Stimulated activated CD4-positive, alpha-beta T cell treated with anti-CD3 and anti-CD28 coated beads, TNF-alpha, amount 100 ng/mL, for 1 hour (primary cell): ENCODE results near the gene FLII.

Source experiments
- DNase-seq, 3 donors: peaks; one replicate each; pipeline ENCODE4 v3.0.0-alpha.2; 2020; ENCODE audit warnings: low read depth in 3 of 3, low spot score in 1 of 3

FLII gene

DNA sequence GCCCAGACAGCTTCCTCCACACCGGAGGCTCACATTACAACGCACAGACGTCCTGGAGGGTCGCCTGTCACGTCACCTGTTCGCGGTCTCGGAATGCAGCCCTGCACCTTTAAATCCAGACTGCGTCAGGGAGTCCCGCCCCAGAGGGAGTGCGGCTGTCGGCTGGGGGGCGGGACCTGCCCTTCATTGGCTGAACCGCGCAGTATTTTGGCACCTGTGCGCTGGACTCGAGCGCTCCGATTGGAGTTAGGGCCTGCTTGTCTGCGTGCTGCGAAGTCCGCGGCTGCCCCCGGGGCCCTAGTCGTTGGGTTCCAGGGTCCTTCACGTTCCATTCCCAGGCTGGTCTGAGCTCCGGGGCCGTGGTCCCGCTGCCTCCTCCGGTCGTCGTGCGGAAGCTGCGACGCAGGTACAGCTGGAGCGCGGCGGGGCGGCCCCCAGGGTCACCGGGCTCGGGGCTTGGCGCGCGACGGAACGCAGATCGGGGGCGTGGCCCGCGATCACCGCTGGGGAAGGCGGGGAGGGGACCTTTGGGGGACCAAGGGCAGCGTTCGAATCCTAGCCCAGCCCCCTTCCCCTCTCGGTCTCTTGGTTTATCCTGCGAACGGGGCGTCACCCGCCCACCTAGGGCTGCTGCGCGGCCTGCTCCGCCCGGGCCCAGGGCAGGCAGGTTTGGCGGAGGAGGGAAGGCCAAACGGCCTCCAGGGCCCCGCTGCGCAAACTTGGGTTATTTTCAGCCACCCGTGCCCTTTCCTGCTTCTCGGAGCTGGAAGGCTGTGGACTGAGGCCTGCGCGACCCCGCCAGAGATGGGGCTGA, 2.0 kb upstream of the FLII start, which contains the start of gene MIEF2:
Gene MIEF2 (plus strand): TSS at position 331 of the 814 bp plus-strand sequence. CDS start 2,059 bp downstream, outside the sequence.
- peak; percentile 76 to 81 (median 76) for DNase-seq

DNA sequence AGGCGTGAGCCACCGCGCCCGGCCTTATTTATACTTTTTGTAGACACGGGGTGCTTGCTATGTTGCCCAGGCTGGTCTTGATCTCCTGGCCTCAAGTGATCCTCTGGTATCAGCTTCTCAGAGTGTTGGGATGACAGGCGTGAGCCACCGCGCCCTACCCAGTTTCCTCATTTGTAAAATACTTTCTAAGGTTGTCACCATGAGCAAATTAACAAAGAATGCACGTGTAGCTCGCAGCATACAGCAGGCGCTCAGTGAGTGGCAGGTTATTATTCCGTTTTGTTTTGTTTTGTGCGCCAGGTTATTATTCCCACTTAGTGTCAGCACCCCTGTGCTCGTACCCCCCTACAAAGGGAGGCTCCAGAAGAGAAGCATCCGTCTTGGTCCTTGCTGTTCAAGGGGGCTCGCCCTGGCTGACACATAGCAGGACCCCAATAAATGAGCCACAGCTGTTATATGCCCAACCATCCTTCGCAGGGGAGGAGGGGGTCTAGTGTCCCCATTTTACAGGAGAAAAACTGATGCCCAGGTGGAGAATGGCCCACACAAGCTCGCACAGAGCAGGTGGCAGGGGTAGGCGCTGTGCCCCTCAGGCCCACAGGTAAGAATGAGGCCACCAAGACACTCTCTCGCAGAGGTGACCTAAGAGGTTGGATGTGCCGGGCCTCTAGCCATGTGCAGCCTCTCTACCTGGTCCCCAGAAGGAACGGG, 1.2 kb upstream of the FLII start:
- no peak for DNase-seq

DNA sequence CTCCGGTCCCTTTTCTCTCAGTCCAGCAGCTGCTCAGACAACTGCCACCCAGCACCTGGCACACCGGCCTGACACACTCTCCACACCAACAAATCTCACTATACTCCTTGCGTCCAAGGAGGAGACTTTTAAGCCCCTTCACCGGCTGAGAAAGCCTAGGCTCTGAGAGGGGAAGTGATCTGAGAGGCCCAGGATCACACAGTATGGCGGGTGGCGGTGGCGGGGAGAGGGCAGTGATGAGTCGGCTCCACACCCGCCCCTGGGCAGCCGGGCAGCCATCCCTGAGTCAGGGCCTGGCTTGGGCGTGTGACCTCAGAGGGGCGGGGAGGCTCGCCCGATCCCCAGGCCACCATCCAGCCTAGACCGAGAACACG, 569 bp downstream of the FLII start:
- DNase-seq, result peak in 1 of 3 donors; percentile 22

DNA sequence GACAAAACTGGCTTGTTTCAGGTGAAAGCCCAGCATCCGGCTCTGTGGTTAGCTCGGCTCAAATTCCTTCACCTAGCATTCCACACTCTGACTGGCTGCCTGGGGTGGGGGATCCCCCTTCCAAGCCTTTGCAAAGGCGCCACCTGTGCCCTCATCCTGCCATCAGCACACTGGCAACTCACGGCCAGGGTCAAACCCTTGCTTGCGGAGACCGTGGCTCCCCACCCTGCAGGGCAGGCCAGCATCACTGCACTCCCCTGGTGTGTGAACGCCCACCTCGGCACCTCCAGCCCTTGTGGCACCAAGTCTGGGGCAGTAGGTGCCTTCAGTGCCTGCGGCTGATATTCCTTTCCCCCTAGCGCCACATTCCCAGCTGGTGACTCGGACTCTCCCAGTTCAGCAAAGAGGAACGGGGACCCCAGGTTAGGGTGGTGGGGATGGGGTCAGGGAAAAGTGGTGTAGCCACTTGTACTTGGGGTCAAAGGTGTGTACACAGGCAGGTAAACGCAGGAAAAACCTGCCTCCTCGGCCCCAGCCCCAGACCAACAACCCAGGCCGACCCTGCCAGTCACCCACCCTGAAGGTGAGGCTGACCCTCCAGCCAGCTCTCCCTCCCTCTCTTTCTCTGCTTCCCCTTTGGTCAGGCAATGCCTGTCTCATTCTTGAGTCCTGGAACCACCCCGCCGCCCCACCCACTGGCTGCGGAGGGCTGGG, 1.1 kb downstream of the FLII start:
- DNase-seq, result no peak

DNA sequence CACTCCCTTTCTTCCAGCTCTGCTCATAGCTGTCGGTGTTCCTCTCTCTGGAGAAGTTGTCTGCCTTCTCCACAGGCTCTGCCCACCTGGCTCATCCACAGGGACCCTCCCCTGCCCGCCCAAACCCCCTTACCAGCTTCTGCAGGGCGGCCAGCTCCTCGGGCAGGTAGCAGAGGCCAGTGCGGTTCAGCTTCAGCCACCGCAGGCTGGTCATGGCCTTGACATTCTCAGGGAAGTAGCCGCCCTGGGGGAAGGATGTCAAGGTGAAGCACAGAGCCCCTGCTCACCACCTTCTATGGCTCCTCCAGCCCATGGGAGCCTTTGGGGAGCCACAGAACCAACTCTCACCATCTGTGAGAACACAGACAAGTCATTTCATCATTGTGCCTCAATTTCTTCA, 1.8 kb downstream of the FLII start:
- no peak for DNase-seq

DNA sequence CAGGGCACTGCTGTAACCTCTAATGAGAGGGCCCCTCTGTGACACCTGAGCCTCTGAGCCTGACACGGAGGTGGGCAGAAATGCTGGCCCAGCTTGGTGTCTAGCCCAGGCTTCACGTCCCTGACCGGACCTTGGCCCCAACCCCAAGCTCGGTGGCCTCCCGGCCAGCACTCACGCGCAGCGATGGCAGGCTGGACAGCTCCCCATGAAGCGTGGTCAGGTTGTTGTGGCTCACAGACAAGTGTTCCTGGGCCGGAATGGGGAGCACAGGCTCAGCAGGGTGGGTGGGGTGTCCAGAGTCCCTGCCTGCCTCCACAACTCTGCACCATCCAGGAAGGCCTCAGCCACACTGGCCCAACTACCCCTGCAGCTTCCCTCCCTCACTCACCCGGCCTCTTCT, 2.2 kb downstream of the FLII start:
- DNase-seq, result no peak

DNA sequence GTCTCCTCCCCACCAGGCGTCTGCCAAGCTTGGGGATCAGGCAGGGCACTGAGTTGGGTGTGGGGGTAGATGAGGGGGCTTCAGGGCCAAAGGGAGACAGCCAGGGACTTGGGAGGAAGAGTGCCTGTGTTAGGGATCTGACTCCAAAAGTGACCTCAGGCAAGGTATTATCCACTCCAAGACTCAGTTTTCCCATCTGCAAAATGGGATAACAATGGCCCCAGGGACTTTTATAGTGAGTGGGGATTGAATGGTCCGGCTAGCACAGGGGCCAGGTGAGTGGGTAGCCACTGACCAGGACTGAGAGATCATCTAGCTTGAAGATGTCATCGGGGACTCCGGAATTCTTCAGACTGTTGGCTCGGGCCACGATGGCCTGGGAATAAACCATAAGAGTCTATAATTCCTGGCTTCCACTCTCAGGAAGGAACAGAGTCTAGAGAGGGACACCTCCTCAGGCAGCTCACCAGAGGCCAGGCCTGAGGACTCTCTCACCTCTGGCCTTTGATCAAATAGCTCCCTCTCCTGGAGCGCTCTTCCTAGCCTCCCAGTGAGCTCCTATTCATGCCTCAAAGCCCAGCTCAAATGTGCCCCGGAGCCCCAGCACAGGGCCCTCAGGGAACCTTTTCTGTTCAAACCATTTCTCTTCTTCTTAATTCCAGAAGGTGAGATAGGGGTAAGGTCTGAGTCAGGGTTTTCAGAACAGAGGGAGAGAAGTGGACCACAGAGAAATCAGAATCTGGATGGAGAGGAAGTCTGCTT, 3.5 kb downstream of the FLII start:
- DNase-seq, result no peak

DNA sequence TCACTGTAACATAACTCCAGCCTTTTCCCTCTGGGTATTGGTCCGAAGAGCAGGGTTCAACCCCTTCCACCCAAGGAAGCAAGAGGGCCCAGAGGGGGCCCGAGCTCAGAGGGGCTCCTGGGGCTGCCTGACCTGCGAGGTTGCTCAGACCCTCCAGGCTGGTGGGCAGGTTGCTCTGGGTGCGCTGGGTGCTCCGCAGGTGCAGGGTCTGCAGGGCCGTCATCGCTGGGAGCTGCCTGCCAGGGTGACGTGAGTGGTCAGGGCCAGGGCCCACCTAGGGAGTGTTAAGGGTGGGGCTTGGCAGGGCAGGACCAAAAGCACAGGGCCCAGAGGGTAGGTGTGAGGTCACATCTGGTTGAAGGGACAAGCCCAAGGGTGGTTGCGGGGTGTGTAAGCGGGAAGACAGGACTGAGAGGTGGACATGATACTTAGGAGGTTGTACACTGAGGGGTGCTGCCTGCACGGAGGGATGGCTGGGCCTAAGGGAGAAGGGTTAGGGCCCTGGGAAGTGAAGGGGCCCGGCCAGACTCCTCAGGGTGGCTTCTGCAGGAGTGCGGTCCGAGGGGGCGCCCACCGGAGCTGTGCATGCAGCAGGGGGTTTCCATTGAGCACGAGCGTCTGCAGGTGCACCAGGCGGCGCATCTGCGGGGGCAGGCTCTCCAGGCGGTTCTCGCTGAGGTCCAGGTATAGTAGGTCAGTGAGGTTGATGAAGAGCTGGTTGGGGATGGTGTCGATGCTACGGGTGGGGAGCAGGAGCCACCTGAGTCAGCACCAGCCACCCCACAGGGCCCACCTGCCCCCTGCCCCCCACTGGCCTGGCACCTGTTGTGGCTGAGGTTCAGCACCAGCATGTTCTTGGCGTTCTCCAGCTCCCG, 4.4 kb downstream of the FLII start:
- DNase-seq, result no peak

DNA sequence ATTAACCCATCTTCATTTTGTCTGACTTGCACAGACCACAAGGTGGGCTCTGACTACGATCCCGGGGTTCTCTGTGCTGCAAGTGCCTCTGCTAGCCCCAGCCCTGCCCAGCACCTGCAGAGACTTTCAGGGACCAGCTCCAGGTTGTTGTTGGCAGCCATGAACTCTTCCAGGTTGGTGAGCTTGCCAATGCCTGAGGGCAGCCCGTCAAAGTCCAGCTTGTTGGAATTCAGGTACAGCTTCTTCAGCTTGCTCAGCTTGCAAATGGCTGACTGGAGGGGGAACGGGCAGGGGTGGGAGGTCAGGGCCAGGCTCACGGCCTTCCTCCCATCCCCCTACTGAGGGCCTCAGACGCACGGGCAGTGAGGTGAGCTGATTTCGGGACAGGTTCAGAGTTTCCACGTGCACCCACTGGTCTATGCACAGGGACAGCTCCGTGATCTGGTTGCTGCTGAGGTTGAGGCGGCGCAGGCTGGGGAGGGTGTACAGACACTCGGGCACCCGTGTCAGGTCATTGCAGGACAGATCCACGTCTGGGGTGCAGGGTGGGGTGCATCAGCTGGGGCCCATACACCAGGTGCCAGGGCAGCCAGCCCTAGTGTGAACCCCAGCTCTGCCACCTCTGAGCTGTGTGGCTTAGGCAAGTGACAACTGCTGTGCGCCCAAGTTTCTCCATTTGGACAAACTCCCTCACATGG, 5.2 kb downstream of the FLII start:
- no peak for DNase-seq

DNA sequence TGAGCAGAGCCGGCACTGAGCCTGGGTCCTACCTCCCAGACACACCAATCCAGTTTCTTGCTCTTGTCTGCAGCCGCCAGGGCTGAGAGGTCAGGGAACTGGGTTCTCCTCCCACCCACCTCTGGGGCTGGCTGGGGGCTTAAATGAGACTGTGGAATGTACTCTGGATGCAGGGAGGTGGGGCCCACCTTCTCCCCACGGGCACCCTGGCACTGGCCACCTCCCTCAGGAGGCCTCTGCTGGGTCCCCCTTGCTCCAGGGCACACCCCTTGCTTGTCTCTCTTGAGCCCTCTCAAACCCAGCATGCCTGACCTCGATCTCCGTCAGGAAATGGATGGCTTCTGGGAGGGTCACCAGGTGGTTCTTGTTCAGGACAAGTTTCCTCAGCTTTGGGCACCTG, 6.4 kb downstream of the FLII start:
- no peak for DNase-seq

DNA sequence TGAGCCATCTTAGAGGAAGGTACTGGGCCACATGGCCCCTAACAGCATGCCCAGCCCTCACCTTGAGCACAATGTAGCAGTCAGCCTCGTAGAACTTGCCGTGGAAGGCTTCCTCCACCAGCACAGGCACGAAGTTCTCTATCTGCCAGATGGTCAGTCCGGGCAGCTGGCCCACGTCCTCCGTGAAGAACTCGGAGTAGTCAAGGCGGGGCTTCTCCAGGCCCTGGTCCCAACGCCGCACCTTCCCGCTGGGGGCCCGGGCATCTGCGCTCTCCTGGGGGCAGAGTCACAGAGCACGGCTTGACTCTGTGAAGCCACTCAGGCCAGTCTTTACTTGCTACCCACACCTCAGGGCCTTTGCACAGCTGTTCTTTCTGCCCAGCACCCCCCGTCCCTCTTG, 7.3 kb downstream of the FLII start:
- no peak for DNase-seq

DNA sequence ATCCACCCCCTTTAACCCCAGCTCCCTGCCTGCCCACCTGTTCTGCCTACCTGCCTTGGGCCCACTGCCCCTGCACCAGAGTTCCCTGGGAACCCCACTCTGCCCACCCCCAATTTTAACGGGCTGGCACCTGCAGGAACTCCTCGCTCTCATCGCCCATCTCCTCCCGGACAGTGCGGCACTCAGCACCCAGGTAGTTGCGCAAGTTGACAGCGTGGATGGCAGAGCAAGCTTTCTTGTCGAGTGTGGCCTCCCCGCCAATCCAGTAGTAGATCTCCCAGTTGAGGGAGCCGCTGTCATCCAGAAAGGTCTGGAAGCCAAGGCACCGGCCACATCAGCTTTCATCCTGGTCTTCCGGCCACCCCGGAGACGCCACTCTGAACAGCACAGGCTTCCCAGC, 7.8 kb downstream of the FLII start:
- DNase-seq, result no peak

DNA sequence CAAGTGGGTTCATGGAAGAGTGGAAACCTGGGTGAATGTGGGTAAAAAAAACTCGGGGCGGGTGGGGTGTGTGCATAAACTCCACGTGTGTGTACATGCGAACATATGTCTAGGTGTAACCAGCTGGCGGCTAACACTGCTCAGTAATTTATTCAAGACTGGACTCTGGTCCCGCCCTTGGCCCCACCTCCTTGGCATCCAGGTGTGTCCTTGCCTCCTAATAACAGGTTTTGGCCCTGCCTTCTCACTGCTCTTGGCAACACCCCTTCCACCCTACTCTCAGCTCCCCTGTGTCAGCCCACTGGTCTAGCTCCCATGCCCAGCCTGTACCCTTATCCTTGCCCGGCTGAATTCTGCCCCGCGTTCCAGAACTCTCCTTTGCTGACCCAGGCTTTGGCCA, 8.3 kb downstream of the FLII start:
- no peak for DNase-seq

DNA sequence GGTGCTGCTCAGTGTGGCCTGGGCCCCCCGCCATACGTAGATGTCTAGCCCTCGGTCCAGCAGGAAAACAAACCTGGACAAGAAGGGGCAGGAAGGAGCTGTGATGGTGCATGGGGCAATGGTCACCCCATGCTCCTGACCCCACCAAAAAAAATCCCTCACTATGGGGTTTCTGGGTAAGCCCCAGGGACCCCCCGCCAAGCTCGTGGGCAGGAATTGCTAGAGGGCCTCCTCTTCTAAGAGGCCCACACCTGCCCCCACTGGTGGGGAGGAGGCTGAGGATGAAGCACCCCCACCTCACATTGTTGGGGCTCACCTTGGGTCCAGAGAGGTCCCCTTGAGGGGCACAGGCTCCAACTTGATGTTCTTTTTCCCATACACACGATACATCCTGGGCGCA, 9.7 kb downstream of the FLII start:
- no peak for DNase-seq

DNA sequence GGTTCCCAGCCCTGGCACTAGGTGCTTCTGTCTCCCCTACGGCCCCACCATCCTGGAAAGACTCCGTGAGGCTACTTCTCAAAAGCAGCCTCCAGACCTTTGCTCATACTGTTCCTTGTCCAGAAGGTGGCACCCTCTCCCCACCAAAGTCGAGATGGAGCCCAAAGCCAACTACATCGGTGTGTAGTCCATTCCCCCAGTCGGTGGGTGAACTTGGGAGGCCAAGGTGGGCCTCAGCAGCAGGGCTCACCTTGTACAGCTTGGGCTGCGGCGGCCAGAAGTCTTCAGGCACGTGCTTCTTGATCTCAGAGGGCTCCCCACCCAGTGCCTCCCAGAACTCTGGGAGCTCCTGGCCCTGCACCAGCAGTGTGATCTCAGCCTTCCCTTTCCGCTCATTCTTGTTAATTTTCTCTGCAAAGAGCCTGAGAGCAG, 10.2 kb downstream of the FLII start:
- peak; percentile 34 to 45 (median 35) for DNase-seq

DNA sequence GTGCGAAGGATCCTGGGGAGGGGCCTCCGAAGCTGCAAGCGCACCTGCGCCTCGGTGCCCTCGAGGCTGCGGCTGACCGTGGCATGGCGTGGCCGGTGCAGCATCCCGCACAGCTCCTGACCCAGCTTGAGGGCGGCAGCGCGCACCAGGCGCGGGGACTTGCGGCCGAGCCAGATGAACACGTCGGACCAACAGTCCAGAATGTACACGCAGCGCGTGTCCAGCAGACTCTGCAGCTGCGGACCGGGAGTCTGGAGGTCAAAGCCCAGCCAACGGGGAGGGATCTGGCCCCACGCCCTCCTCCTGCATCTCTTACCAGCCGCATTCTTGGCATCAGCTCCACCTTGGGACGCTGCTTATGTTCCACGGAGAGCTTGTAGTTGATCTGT, 10.9 kb downstream of the FLII start:
- no peak for DNase-seq

DNA sequence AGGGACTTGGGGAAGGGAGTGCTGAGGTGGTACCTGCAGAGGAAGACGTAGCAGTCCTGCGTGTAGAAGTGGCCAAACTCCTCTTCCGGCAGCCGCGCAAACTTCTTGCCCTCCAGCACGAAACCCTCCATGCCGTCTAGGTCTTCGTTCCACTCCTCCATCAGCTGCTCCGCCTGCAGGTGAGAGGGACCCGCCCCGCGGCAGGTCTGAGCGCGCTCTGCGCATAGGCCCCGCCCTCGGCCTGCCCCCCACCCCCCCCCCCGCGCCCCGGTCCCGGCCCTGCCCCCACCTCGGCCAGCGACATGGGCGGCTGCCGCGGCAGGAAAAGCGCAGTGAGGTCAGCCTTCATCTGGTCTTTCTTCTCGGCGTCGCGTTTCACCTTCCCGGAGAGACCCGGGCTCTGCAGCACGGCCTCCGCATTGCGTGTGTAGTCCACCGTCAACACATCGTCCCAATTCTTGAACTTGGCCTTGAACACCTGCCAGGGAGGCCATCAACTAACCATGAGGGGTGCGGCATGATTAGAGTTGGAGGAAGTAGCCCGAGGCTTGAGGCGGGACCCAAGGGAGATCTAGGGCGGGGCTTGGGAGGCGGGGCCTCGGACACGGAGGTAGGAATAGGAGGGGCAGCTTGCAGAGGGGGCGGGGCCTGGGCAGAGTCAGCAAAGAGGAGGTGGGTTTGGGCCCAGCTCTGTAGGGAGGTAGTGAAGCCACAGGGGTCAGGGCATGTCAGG, 11.5 kb downstream of the FLII start:
- DNase-seq, result no peak

DNA sequence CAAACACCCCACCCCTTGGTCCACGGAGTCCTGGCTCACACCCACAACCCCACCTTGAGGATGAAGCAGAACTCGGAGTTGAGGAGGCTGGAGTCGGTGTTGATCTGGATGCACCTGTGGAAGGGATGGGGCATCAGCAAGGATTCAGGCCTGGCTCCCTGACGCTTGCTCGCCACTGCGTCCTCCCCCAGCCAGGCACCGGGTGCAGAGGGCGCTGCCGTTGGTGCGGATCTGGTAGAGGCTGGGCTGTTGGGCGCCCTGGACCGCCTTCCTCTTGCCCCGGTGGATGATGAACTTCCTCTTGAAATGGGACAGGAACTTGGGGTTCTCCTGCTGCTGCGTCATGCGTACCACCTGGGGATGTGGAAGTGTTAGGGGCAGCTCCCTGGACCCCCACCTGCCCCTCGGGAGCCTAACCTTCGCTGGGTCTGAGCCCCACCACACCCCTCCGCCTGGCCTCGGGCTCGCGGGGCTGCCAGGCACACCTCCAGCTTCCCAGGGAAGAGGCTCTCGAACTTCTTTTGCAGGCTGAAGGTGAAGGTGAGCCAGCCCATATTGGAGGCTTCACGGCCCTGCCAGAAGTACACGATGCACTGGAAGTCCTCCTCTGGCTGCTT, 12.3 kb downstream of the FLII start:
- no peak for DNase-seq
